ENCODE measurements around the gene USP5.
A peak's percentile ranks its signal among the peaks of the same experiment; 100 is the strongest.
"Not testable (repeated sequence)": the region's sequence is repeated elsewhere in the genome, so short reads cannot be mapped to it uniquely, and the experiment has no call there.

Gene USP5

GRCh38 chr12:6874015-6874368 is 22.0 kb downstream of the USP5 start:
- peak overlapping the region in 19 of 21 experiments; percentile 40 to 95 (median 87) for H3K27ac ChIP-seq
- H3K4me3 ChIP-seq = peak overlapping the region; percentile 57 to 85 (median 66)

GRCh38 chr12:6879824-6880223 is 27.9 kb downstream of the USP5 start:
- H3K27ac ChIP-seq, H3K4me3 ChIP-seq: not testable (repeated sequence)

DNA sequence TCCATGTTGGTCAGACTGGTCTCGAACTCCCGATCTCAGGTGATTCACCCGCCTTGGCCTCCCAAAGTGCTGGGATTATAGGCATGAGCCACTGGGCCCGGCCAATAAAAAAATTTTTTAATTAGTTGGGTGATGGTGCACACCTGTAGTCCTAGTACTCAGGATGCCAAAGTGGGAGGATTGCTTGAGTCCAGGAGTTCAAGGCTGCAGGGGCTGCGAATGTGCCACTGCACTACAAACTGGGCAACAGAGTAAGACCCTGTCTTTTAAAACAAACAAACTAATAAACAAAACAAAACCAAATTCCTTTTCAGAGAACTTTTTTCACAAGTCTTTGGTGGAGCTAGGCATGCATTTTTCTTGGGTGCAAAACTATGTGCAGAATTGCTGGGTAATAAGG is 31.3 kb downstream of the USP5 start:
- no peak overlapping the region for H3K4me3 ChIP-seq
- H3K27ac ChIP-seq = no peak overlapping the region

- H3K27ac ChIP-seq = no peak overlapping the region
- H3K4me3 ChIP-seq = no peak overlapping the region
These were observed 31.7 kb downstream of the USP5 start for GRCh38 chr12:6883683-6884082.

DNA sequence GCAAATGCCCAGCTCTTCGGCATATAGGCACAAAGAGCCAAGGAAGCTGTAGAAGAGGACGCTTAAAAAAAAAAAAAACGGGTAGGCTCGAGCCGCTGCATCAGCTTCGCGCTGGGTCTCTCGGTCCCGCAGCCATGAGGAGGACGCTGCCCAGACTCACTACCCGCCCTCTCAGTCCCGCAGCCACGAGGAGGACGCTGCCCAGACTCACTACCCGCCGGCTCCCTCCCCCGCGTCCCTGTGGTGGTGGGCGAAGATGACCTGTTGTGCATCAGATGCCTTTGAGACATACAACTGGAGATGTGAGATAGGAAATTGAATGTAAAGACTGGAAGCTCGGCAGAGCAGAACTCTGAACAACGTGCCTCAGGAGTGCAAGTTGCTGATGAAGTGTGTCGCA is 32.6 kb downstream of the USP5 start:
- no peak overlapping the region for H3K27ac ChIP-seq
- no peak overlapping the region for H3K4me3 ChIP-seq

DNA sequence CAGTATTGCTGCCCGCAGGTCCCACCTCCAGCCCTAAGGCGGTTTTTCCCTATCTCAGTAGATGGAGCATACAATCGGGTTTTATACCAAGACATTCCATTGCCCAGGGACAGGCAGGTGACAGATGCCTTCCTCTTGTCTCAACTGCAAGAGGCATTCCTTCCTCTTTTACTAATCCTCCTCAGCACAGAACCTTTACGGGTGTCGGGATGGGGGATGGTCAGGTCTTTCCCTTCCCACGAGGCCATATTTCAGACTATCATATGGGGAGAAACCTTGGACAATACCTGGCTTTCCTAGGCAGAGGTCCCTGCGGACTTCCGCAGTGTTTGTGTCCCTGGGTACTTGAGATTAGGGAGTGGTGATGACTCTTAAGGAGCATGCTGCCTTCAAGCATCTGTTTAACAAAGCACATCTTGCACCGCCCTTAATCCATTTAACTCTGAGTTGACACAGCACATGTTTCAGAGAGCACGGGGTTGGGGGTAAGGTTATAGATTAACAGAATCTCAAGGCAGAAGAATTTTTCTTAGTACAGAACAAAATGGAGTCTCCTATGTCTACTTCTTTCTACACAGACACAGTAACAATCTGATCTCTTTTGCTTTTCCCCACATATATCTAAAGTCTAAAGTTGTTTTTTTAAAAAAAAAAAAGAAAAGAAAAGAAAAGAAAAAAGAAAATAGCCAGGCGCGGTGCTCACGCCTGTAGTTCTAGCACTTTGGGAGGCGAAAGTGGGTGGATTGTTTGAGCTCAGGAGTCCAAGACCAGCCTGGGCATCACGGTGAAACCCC is 34.5 kb downstream of the USP5 start:
- not testable (repeated sequence) for H3K27ac ChIP-seq, H3K4me3 ChIP-seq

- H3K27ac ChIP-seq = no peak overlapping the region
- H3K4me3 ChIP-seq = no peak overlapping the region
These were observed 35.5 kb downstream of the USP5 start for GRCh38 chr12:6887460-6887859.

DNA sequence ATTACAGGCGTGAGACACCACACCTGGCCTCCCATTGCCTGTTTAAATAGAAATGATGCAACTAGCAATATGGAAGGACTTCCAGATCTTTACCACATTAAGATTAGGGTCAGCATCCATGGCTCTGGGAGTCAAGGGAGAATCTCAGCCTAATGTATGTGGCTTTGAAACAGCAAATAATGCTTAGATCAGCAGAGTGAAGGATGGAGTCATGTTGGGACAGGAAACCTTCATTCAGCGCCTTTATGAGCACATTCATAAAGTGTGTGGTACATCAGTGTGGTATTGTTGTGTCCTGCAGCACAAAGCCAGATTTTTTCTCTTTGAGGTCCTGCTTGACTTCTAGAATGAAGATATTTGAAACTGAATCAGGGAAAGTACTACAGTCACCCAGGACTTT is 36.4 kb downstream of the USP5 start:
- peak overlapping the region in 1 of 21 experiments; percentile 5 for H3K27ac ChIP-seq
- no peak overlapping the region for H3K4me3 ChIP-seq

DNA sequence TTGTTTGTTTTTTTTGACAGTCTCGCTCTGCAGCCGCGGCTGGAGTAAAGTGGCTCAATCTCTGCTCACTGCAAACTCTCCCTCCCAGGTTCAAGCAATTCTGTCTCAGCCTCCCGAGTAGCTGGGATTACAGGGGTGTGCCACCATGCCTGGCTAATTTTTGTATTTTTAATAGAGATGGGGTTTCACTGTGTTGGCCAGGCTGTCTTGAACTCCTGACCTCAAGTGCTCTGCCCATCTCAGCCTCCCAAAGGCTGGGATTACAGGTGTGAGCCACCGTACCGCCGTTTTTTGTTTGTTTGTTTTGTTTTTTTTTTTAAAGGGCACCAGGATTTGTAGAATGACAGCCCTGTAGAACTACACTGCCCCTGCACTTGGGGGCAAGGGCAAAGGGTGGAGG is 36.8 kb downstream of the USP5 start:
- H3K4me3 ChIP-seq = not testable (repeated sequence)
- peak overlapping the region in 1 of 21 experiments; percentile 5 for H3K27ac ChIP-seq

- Histone ChIP-seq H3K4me3 (peak overlapping the region in 1 of 7 experiments; percentile 41), H3K27ac (peak overlapping the region in 18 of 21 experiments; percentile 69 to 99 (median 90))
These were observed 38.0 kb downstream of the USP5 start for GRCh38 chr12:6889775-6890573.

GRCh38 chr12:6890789-6891645 is 39.1 kb downstream of the USP5 start:
- peak overlapping the region; percentile 40 to 99 (median 91) for H3K27ac ChIP-seq
- peak overlapping the region; percentile 28 to 44 (median 33) for H3K4me3 ChIP-seq

- Histone ChIP-seq H3K4me3 (peak overlapping the region; percentile 28 to 44 (median 33)), H3K27ac (peak overlapping the region; percentile 40 to 99 (median 89))
These were observed 39.7 kb downstream of the USP5 start for GRCh38 chr12:6891646-6892001.

DNA sequence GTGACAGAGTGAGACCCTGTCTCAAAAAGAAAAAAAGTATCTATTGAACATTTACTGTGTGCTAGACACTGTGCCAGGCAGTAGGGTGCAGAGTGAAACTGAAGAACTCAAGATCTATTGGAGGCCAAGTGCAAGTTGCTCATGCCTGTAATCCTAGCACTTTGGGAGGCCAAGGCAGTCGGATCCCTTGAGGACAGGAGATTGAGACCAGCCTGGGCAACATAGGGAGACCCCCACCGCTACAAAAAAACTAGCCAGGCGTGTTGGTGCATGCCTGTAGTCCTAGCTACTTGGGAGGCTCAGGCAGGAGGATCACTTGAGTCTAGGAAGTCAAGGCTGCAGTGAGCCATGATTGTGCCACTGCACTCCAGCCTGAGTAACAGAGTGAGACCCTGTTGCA is 40.7 kb downstream of the USP5 start:
- H3K27ac ChIP-seq, H3K4me3 ChIP-seq: not testable (repeated sequence)

DNA sequence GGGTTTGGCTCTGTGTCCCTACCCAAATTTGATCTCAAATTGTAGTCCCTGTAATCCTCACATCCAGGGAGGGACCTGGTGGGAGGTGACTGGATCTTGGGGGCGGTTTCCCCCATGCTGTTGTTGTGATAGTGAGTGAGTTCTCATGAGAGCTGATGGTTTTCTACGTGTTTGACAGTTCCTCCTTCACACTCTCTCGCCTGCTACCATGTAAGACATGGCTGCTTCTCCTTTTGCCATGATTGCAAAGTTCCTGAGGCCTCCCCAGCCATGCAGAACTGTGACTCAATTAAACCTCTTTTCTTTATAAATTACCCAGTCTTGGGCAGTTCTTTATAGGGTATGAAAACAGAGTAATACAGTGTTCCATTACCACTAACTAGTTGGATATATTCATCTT is 42.4 kb downstream of the USP5 start:
- no peak overlapping the region for H3K27ac ChIP-seq
- no peak overlapping the region for H3K4me3 ChIP-seq

- H3K4me3 ChIP-seq = no peak overlapping the region
- H3K27ac ChIP-seq = no peak overlapping the region
These were observed 45.0 kb downstream of the USP5 start for GRCh38 chr12:6896846-6897435.

DNA sequence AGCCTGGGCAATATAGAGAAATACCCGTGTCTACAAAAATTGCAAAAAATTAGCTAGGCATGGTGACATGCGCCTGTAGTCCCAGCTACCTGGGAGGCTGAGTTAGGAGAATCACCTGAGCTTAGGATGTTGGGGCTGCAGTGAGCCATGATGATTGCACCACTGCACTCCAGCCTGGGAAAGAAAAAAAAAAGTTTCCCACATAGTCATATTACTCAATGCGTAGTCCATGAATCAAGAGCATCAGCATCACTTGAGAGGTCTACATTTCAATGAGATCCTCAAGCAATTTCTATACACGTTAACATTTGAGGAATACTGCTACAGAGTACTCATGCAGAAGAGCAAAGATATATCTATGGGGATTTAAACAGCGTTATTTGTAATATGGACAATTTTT is 47.5 kb downstream of the USP5 start:
- H3K27ac ChIP-seq = no peak overlapping the region
- no peak overlapping the region for H3K4me3 ChIP-seq

DNA sequence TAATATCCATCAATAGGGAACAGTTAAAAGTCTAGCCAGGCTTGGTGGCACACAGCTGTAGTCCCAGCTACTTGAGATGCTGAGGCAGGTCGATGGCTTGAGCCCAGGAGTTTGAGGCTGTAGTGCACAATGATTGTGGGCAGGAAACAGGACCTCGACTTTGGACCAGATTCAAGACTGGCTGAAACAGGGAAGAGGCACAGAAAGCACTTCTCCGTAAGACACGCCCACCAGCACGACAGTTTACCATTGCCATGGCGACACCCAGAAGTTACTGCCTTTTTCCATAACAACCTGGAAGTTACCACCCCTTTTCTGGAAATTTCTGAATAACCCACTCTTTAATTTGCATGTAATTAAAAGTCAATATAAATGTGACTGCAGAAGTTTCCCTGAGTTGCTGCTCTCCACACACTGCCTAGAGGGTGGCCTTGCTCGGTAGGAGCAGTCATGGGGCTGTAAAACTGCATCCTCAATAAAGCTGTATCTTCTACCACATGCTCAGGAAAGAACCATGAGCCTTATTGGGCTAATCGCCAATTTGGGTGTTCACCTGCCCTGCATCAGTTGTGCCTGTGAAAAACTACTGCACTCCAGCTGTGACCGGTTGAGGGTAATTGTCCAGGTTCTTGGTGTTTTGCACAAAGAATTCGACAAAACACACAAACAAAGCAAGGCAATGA is 48.0 kb downstream of the USP5 start:
- Histone ChIP-seq H3K4me3 (no peak overlapping the region), H3K27ac (peak overlapping the region in 3 of 21 experiments; percentile 8 to 39 (median 26))

GRCh38 chr12:6902448-6902847 is 50.5 kb downstream of the USP5 start:
- H3K27ac ChIP-seq = no peak overlapping the region
- H3K4me3 ChIP-seq = no peak overlapping the region

- H3K4me3 ChIP-seq = no peak overlapping the region
- H3K27ac ChIP-seq = peak overlapping the region in 3 of 21 experiments; percentile 84 to 88 (median 86)
These were observed 51.8 kb downstream of the USP5 start for GRCh38 chr12:6903722-6904121.

All from skin epidermis (tissue), 12 donors.